HepG2 (cell line): ENCODE measurements around the gene TAS2R8. TPM values are rescaled to one million over a fixed set of nuclear protein-coding genes. Genes with fewer than 3 reads are reported as not detected.

Experiments used
- ATAC-seq: fragments of 200-7000 bp; cut with Tn5 transposase; 3 replicates; pipeline ENCODE4 v1.9.1; 2020; ENCODE audit warnings: mild to moderate bottlenecking, moderate library complexity
- BruUV-seq: library from RNA; stranded (reverse); fragments of 400-500 nt; replicated peaks from 2 replicates; lab custom pipeline; 2021; lab: Mats Ljungman, UMichigan
- CTCF ChIA-PET: fragments of 300-600 bp; formaldehyde crosslinking; extraction: SDS; loops from one replicate; lab custom pipeline; 2021; ENCODE audit warnings: low total read pairs, inconsistent platforms, low intra/inter-chr PET ratio; lab: Yijun Ruan, JAX
- POLR2A ChIA-PET: fragments of 350-600 bp; sonication (Branson Sonifier 250); formaldehyde crosslinking; loops from one replicate; lab custom pipeline; 2020; ENCODE audit warnings: antibody characterized with exemption, inconsistent platforms; lab: Yijun Ruan, JAX
- DNase-seq: peaks from one replicate; pipeline ENCODE4 v3.0.0-alpha.2; 2015; ENCODE audit warnings: low spot score
- FAIRE-seq: peaks from 3 replicates; lab custom pipeline; 2011; peaks lifted over from hg19 to GRCh38; lab: Jason Lieb, UNC
- H2AFZ ChIP-seq: one replicate; pipeline ENCODE4 v1.6.1; 2011; ENCODE audit warnings: low read length, inconsistent platforms
- H3K27ac ChIP-seq: fragments of 300-600 bp; 3 replicates; pipeline ENCODE4 v1.8.0; 2011; ENCODE audit warnings: mixed run types, mild to moderate bottlenecking, mixed read lengths, low read length, inconsistent platforms; ENCODE audit not compliant: insufficient read depth; ENCODE audit errors: extremely low read length
- H3K27me3 ChIP-seq, 2 experiments: fragments of 200-600 bp in 1 of 2; 2 replicates in 1 of 2; 3 replicates in 1 of 2; pipeline versions ENCODE4 v1.6.0 to v1.8.0; 2011; ENCODE audit warnings: low read length in 2 of 2, mild to moderate bottlenecking in 2 of 2, moderate library complexity in 2 of 2, inconsistent platforms in 1 of 2; ENCODE audit not compliant: insufficient read depth in 2 of 2, control insufficient read depth in 1 of 2
- H3K36me3 ChIP-seq, 2 experiments: fragments of 200-600 bp in 1 of 2; replicated peaks in 1 of 2; 2 replicates in 1 of 2; 3 replicates in 1 of 2; pipeline versions ENCODE4 v1.5.1 to v1.8.0; 2011; ENCODE audit warnings: low read length in 2 of 2, inconsistent platforms in 1 of 2; ENCODE audit not compliant: insufficient read depth in 2 of 2, control insufficient read depth in 1 of 2
- H3K4me1 ChIP-seq: 2 replicates; pipeline ENCODE4 v1.5.1; 2012; ENCODE audit warnings: low read length, inconsistent platforms; ENCODE audit not compliant: insufficient read depth
- H3K4me2 ChIP-seq: 2 replicates; pipeline ENCODE4 v1.6.0; 2011; ENCODE audit warnings: low read depth, low read length, inconsistent platforms
- H3K4me3 ChIP-seq, 3 experiments: fragments of 200-600 bp in 1 of 3; sonication (generic), shearing (Covaris generic) in 1 of 3; replicated peaks in 1 of 3; 2 replicates each; pipeline ENCODE4 v1.5.1; 2011 to 2016; ENCODE audit warnings: low read length in 3 of 3, inconsistent platforms in 2 of 3, low read depth in 2 of 3, mild to moderate bottlenecking in 2 of 3, control low read depth in 1 of 3, mixed read lengths in 1 of 3; ENCODE audit not compliant: insufficient read depth in 1 of 3
- H3K79me2 ChIP-seq: one replicate; pipeline ENCODE4 v1.6.1; 2011; ENCODE audit warnings: low read length, inconsistent platforms; ENCODE audit not compliant: insufficient read depth
- H3K9ac ChIP-seq: 2 replicates; pipeline ENCODE4 v1.6.0; 2011; ENCODE audit warnings: mild to moderate bottlenecking, low read depth, low read length, inconsistent platforms; ENCODE audit not compliant: insufficient read depth
- H3K9me3 ChIP-seq: 2 replicates; pipeline ENCODE4 v1.5.1; 2012; ENCODE audit warnings: mild to moderate bottlenecking, low read length
- H4K20me1 ChIP-seq: 2 replicates; pipeline ENCODE4 v1.6.0; 2011; ENCODE audit warnings: inconsistent platforms, mild to moderate bottlenecking, low read length, moderate library complexity; ENCODE audit not compliant: insufficient read depth
- DNMT3B ChIP-seq: conservative IDR thresholded peaks from 2 replicates; pipeline ENCODE4 v1.6.1; 2016; ENCODE audit warnings: missing biosample characterization, control low read depth
- MYNN ChIP-seq: sonication (generic); formaldehyde crosslinking; IDR thresholded peaks from 2 replicates; pipeline ENCODE4 v1.4.0; 2020; ENCODE audit warnings: mild to moderate bottlenecking, low read depth, missing genetic modification reagents
- PBX2 ChIP-seq: IDR thresholded peaks from 2 replicates; pipeline ENCODE4 v1.6.1; 2016; ENCODE audit warnings: control low read depth
- TERF1 ChIP-seq: sonication (generic); formaldehyde crosslinking; IDR thresholded peaks from 2 replicates; pipeline ENCODE4 v1.8.0; 2022; ENCODE audit warnings: mild to moderate bottlenecking, missing genetic modification reagents, moderate library complexity
- ZSCAN12 ChIP-seq: sonication (generic); formaldehyde crosslinking; IDR thresholded peaks from 2 replicates; pipeline ENCODE4 v1.9.0; 2021; ENCODE audit warnings: mild to moderate bottlenecking, missing genetic modification reagents
- ZSCAN5A ChIP-seq: sonication (generic); formaldehyde crosslinking; IDR thresholded peaks from 2 replicates; pipeline ENCODE4 v1.8.0; 2022; ENCODE audit warnings: mild to moderate bottlenecking, missing genetic modification reagents, borderline replicate concordance
- WGBS: methylation state at CpG from one replicate; pipeline ENCODE4 v1.1.6; 2017; ENCODE audit warnings: low lambda C conversion rate; 5-methylcytosine and 5-hydroxymethylcytosine counted together
- in situ Hi-C: cut with HindIII; loops from 2 replicates; pipeline ENCODE4 v1.10.0; 2017; ENCODE audit warnings: low pct_unique_long_range_greater_than_20kb; ENCODE audit not compliant: extremely low pct_ligation_motif_present
- intact Hi-C: fragments of 100-400 bp; cut with micrococcal nuclease; formaldehyde crosslinking; loops from one replicate; pipeline ENCODE4 v1.10.0; 2022; ENCODE audit not compliant: unreplicated experiment
- polyA plus RNA-seq, 8 experiments: library from polyadenylated mRNA; depleted of rRNA in 3 of 8; stranded (reverse) in 7 of 8; unstranded in 1 of 8; fragments of >200 nt; fragmentation: Illumina TruSeq in 4 of 8; extraction: Trizol in 4 of 8; gene quantifications; 2 replicates each; pipeline versions ENCODE4 v1.2.1 to v1.2.3, GENCODE V29; 2011 to 2016; ENCODE audit warnings: low read depth in 4 of 8, missing spikeins in 1 of 8, mixed read lengths in 1 of 8; ENCODE audit not compliant: insufficient read depth in 1 of 8
- total RNA-seq, 5 experiments: library from RNA; depleted of rRNA; stranded (reverse); fragments of >200 nt; fragmentation: Illumina TruSeq; extraction: Trizol; gene quantifications; 2 replicates each; pipeline ENCODE4 v1.2.3, GENCODE V29; 2016; ENCODE audit warnings: low read depth in 1 of 5

Gene TAS2R8
- total and polyA plus RNA-seq, 2 of the 13 experiments (the other 11 are each of a cell fraction or from before 2014, with no cell fraction given), result 0.09 TPM; not detected in 1

DNA sequence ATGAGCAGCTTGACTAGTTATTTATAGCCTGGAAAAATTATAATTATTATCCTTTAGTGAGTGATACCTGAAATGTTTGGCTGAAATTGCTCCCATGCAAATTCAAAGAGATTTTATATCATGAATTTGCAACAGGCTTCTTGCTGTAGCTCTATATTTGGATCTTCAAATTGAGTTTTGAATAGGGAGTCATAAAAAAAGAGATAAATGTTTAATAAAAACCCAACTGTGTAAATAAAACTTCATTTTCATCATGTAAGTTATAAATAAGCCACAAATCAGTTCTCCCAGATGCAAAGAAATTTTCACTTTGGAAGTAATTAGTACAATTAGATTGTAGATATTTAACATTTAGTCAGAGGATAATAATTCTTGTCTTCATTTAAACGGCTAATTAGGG, at the start of gene TAS2R8 (continued):
- TF ChIP-seq MYNN (CRISPR knock-in tag) (no peak), DNMT3B (CRISPR knock-in tag) (no peak), TERF1 (CRISPR knock-in tag) (no peak)

DNA sequence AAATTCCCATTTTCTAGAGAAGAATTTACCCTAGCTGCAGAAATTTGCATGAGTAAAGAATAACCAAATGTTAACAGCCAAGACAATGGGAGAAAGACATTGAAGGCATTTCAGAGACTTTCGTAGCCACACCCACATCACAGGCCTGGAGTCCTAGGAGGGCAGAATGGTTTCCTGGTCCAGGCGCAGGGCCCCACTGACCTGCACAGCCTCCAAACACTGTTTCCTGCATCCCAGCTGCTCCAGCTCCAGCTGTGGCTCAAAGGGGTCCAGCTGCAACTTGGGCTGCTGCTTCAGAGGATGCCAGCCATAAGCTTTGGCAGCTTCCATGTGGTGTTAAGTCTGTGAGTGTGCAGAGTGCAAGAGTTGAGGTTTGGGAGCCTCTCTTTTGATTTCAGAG, 48.7 kb upstream of the TAS2R8 start:
- peaks cover 27% of the 10 kb centered on the region for H3K9me3 ChIP-seq
- H3K4me2 ChIP-seq, result no peak overlapping the region
- H3K4me1 ChIP-seq, result no peaks in the 10 kb centered on the region
- H4K20me1 ChIP-seq, result no peaks in the 10 kb centered on the region
- no peaks in the 10 kb centered on the region for H3K79me2 ChIP-seq
- POLR2A ChIA-PET, result no interaction called here
- DNase-seq, result no peak
- WGBS, result 90% methylated on average over 1 of the region's 2 CpGs
- TF ChIP-seq PBX2 (CRISPR knock-in tag) (no peak), ZSCAN12 (CRISPR knock-in tag) (no peak), ZSCAN5A (no peak)
- TF ChIP-seq, all 625 proteins: peak for 0
- no peak for FAIRE-seq
- H3K4me3 ChIP-seq, result no peak overlapping the region
- in situ Hi-C loops (no loop called here), intact Hi-C loops (no loop called here)
- no peak overlapping the region for H3K9ac ChIP-seq
- no peaks in the 10 kb centered on the region for H3K27me3 ChIP-seq
- peaks cover 7 to 26% of the 10 kb centered on the region in 2 experiments; a peak in 4 of 5 replicates for H3K36me3 ChIP-seq
- no TSS peak for BruUV-seq
- CTCF ChIA-PET, result no interaction called here
- H2AFZ ChIP-seq, result no peak overlapping the region
- no peak overlapping the region for H3K27ac ChIP-seq
- ATAC-seq, result no peak
